Activated CD4-positive, alpha-beta T cell treated with anti-CD3 and anti-CD28 coated beads, Interleukin-2, amount 50 U/mL, for 48 hours (primary cell): ENCODE measurements around the gene DCAF5.
"Not testable (repeated sequence)": the region's sequence is repeated elsewhere in the genome, so short reads cannot be mapped to it uniquely, and the experiment has no call there.

ENCODE experiments used
- DNase-seq, 2 experiments: peaks; one replicate each; pipeline ENCODE4 v3.0.0-alpha.2; 2020

DCAF5 gene

DNA sequence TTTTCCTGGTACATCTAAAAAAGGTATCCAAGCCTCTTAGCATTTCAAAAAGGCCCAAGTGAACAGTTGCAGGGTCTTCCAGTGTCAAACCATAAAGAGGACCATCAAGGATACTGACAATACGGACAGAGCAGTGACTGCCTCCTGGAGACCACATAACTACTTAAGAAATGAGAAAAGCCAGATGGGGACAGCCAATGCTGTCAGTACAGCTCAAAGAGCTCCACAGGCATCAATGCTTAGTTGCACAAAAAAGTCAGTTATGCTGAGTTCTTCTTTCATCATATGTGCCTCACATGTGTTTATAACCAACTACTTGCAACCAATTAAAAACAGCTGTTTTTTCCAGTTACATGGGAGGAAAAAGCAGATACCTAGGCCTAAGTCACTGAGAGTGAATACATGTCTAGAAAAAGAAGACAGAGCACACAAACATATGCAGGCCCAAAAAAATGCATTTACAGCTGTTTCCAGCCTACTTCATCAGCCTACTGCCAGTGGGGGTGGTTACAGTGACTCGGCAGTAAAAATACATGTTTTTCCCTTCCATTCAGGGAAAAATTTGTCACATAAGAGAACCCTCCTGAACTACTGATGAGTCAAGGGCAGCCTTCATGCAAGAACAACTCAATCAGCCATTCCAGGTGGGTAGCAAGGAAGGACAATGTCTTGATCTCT lies 84.0 kb downstream of the DCAF5 start:
- no peak for DNase-seq

DNA sequence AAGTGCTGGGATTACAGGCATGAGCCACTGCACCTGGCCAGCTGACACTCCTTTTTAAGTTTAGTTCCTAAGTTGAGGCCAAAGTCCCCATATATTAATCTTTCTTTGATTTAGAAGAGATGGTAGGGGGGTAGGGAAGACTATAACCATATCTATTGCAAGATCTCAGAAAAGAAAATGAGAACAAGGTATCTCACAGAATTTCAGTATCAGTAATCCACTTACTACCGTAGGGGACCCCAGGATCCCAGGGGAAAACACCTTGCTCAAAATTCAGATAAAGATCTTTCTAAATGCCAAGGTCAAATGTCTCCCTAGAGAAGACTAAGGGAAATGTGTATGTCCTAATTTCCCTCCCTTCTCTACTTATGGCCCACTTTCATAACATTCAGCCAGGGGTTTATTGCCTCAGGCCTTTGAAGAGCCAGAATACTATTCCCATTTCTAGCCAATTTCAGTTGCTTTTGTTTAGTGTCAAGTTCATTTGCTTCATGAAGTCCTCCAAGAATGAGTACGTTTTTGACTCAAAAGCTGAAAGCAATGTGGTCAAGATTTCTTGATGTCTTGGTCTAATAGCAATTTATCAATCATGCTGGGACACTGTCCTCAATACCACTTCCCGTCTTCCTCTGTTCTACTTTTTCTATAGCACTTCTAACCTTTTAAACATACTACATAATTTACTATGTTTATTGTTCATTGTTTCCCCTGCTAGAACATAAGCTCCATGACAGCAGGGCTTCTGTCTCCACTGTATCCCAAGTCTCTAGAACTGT lies 86.3 kb downstream of the DCAF5 start:
- DNase-seq = no peak

DNA sequence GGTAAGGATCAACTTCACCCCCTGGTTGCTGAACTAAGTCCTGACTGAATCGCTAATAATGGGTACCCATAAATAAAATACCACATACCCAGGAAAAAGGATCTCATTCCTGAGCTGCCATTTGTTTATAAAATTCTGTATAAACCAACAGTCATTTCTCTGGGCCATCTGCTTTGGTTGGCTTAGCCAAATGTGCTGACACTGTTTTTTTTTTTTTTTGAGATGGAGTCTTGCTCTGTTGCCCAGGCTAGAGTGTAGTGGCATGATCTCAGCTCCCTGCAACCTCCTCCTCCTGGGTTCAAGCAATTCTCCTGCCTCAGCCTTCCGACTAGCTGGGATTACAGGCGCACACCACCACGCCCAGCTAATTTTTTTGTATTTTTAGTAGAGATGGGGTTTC lies 87.0 kb downstream of the DCAF5 start:
- DNase-seq = not testable (repeated sequence)

DNA sequence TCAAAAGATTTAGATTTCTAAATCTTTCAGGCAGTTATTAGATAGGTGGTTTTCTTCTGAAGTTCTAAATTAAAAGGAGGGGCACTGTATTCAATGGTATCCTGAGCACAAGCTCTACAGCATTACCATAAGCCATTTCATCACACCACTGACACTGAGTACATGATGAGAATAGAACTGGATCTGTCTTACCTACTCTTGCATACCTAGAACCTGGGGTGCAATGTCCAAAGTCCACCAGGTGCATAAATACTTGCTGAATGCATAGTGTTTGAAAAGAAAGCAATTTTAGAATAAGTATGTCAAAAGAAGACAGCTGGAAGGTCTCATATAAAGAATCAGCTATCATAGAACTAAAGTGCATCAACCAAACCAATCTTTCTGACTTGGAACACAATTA lies 88.3 kb downstream of the DCAF5 start:
- DNase-seq = no peak

DNA sequence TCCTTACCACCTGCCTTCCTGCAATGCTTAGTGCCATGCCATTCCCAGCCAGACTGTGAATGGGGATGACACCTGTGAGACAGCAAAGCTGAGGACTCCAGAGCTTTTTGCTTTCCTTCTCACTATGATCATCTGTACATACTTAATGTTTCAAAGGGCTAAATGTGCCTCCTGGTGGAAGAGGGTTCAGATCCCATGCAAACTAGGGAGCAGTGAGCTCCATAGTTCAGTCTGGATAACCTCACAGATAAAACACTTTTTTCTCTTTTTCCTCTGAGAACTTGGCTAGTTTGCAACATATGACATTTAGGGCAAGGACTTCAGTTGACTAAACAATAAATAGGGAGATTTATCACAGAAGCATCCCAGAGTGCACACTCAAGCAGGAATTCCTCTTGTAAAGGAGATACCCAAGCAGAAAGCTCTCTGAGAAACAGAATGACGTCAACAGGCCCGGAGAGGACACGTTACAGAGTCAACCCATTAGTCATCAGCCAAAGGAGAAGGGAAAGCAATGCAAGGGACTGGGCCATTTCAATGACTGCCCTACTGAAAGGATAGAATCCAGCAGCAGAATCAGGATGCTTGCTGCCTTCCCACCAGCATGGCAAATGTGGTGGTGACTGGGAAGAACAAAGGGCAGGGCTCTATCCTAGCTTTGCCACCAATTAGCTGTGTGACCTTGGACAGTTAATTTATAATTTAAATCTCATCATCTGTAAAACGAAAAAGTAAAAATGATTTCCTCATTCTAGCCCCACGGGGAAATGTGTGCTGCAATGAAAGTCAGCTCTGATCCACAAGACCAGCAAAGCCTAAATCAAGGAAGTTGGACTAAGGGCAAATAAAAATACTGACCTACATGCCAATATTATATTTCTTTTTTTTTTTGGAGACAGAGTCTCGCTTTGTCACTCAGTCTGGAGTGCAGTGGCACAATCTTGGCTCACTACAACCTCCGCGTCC lies 93.0 kb downstream of the DCAF5 start:
- no peak for DNase-seq

DNA sequence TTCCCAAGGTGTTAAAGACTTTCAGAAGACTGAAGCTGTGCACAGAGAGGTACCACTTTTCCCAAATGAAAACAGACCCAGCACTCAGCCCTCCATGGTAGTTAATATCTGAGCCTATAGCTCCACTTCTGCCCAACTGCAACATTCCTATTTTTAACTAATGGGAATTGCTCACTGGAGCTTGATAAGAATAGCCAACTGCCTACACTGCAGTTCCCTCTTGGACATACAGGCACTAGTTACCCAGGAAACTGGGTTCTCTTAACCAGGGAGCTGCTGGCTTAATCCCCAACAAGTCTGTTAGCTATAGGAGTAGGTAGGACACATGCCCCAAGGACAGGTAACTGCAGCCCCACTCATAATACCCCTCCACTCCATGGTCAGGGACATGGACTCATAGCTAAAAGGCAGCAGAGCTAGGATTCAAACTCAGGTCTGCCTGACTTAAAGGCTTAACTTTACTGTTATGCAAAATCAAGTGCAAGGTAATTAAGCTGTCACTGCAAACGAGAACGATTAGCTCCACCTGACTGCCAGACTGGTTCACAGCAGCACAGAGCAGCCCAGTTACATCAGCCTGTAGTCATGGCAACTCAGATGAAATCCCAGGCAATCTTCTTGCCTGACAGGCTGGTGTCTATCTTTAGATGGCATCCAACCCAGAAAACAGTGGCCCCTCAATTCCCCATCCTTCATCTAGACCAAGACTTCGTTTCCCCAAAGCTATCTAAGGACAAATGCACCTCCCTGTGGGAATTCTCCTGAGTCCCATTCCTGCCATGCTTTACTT lies 96.7 kb downstream of the DCAF5 start:
- DNase-seq = no peak

DNA sequence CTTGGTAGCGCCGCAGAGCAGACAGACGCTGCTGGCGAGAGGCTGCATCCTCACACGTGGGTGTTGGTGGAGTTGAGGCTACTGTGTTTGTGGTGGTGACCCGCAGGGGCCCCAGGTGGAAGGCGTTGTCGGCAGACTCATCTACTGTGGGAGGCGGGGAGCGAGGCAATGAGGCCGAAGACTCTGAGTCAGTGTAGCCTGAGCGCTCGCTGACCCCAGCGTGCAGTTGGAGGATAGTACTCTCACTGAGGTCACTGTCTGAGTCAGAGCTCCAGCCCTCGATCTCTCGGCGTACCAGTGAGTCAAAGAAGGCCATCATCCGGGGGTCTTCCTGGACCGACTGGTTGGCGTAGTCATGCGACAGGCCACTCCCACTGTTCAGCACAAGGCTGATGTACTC lies 97.8 kb downstream of the DCAF5 start:
- DNase-seq = no peak

DNA sequence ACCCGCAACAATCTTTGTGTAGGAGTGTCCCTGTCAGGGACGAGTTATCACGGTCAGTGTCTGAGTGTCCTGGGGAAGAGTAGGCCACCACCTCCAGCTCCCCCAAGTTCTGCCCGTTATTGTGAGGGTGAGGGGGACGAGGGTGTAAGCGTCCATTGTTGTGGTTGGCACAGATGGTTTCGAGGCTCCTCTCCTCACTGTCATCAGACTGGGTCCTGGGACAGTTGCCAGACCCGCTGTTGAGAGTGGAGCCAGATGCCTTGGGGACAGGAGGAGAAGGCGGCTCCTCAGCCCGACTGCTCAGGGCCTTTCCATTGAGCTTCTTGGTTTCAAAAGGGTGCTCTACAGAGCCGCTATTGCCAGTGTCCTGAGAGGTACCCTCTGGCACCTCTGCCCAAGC lies 98.9 kb downstream of the DCAF5 start:
- DNase-seq = no peak

DNA sequence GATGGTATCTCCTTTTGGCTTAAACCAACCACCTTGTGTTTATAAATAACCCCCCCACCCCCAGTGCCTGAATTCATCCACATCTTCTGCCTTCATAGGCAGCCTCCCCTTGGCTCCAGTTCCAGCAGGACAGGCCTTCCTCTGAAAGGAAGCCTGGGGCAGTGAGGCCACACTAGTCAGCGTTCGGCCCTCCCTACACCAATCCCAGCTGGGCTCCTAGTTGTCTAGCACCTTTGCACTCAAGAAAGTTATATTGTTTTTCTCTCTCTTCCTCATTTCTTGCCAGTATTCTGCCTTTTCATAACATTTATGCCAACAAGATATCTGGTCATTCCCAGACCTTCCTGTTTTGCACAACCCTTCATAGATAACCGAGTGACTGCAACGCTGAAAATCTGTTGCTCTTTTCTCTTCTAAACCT lies 100.7 kb downstream of the DCAF5 start:
- no peak for DNase-seq

DNA sequence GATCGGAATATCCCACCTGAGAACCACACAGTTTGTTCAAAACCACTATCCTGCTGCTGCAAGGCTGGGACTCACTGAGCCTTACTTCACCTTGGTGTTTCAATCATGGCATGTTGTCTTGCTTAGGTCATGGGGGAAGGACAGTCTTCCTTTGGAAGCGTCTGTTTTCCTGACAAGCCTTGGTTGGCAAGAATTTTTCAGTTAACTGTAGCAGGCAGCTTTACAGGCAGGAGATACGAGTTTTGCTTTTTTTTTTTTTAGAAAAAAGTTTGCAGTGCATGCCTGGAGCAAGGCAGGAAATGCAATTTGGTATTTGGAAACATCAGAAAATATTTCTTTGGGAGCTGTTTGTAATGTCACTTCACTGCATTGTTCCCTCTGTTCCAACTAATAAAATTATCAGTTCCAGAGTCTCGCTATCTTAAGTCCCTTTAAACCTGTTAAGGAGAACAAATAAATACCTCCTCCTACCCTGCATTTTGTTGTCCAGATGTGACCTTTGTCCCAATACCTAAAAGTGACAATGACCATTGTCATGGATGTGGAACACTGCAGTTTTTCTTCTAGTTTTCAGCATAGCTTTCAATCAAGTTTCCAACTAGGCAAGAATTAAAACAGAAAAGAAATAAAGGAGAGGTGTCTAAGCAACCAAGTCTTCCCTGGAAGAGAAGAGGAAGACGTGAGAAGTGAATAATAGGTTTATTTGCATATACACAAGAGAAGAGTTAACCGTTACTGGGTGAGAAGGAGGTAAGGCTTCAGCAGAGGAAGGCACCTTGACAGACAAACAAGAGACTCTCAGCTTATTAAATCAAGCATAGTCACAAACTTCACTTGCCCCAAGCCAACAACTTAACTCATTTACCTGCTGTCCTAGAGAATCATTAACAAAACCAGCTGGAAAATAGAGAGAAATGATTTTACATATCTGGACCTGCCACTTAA lies 102.4 kb downstream of the DCAF5 start:
- no peak for DNase-seq

DNA sequence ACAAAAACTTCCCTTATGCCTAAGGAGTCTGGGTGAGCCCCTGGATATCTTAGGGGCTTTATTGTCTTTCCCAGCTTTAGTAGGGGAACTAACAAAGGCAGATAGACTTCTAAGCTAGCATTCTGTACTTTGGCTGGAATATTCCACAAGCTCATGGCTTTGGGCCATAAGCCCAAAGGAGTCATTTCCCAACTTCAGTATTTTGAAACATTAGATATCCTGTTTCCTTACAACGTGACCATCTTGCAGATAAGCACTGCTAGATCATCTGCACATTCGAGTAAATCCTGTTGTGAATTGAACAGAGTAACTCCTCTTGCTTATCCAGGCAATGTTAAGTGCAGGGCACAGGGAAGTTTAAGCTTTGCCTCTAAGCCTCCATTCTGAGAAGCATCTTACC lies 103.2 kb downstream of the DCAF5 start:
- DNase-seq = no peak

DNA sequence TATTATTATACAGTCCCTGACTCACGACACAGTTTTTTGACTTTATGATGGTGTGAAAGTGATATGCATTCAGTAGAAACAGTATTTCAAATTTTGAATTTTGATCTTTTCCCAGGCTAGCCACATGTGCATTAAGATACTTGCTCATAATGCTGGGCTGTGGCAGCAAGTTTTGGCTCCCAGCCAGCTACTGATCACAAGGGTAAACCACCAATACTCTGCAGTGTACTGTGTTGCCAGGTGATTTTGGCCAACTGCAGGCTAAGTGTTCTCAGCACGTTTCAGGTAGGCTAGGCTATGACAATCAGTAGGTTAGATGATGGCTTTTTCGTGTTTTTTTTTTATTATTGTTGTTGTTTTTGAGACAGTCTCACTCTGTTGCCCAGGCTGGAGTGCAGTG lies 104.5 kb downstream of the DCAF5 start:
- DNase-seq = no peak

DNA sequence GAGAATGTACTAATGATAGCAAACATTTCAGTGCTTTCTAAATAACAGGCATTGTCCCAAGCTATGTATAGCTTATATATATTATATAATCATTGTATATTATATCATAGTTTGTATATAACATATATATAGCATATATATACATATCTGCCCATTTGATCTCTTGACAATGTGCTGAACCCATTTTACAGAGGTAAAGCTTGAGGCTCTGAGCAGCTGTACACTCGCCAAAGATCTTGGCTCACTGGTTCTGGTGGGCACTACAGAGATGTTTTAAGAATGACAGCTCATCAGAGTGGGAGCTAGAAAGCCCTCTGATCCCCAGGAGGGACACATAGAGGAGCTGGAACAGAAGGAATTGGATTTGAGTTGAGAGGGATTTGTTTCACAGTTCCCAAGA lies 105.7 kb downstream of the DCAF5 start:
- no peak for DNase-seq

DNA sequence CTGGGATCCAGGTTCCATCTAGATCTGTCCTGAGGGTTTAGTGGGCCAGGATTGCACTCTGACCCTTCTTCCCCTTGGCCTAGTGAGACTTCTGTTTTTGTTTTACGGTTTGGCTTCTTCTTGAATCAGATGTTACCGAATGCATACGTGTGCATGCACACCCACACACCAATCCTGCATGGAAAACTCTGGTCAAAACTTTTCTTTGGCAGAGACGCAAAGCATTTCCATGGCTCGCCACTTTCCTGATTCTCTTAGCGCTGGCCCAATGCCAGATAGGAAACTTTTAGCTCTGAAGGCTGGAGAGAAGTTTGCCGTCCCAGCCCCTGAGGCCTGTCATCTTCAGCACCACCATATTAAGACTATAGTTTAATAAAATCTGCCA lies 106.5 kb downstream of the DCAF5 start:
- DNase-seq = no peak

DNA sequence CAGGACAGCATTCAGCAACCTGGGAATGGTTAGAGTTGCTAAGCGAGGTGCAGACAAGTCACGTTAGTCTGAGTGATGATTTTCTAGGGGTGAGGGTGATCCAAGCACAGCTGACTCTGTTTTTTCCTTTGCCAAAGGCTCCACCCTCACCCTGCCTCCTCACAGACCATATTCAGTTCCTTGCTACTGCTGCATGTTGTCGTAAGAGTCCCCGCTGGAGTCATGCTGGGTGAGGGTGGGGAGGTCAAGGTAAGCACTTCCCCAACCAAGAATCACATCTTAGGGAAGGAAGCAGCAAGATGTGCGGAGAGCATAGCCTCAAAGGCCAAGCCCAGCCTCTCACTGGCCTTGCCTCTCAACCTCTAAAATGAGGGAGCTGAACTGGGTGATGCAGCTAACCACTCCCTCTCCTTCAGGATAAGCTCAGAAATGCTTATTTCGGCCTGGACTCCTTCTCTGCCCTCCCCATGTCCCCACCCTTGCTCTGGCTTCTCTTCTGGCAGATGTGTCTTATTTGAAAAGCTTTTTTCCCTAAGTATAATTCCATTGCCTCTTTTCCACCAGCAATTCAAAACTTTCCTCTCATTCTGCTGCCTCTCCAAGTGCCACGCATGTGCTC lies 107.0 kb downstream of the DCAF5 start:
- no peak for DNase-seq

DNA sequence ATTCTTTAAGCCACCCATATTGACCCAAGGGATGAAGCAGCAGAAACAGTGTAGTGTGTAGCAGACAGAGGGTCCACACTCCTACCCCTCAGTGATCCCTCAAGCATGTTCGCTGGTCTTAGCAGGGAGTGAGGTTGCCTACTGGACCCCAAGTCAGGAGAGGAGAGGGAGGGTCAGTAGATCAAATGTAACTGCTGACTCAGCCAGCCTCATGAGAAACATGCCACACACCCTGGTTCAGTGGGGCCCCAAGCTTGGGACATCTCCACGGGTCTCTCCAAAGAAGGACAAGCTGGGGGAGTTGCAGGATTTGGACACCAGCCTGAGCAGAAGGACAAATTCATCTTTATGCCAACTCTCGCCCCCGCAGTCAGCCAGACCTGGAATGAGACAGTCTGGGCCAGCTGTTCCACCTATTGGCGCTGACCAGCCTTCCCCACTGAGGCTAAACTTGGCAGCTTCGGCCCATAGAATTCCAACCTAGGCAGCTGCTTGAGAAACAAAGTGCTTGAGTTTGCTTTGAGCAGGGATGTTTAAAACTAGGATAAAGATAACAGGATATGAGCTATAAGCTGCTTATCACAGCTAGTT lies 107.9 kb downstream of the DCAF5 start:
- no peak for DNase-seq

DNA sequence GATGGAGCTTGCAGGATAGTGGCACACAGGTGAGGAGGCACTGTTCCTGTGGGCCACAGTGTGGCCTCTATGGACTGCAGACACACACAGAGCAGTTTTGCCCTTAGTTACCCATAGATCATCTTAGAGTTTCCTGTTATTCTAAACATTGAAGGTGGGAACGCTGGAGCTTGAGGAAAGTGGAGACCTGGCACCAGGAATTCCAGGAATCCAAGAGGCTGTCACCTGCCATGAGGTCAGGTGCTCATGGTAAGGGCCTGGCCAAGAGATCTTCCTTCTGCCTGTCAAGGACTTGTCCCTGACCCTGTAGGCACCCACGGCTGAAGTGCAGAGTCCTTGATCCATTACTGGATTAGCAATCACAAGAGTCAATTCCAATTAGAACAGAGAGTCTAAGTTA lies 108.6 kb downstream of the DCAF5 start:
- no peak for DNase-seq

DNA sequence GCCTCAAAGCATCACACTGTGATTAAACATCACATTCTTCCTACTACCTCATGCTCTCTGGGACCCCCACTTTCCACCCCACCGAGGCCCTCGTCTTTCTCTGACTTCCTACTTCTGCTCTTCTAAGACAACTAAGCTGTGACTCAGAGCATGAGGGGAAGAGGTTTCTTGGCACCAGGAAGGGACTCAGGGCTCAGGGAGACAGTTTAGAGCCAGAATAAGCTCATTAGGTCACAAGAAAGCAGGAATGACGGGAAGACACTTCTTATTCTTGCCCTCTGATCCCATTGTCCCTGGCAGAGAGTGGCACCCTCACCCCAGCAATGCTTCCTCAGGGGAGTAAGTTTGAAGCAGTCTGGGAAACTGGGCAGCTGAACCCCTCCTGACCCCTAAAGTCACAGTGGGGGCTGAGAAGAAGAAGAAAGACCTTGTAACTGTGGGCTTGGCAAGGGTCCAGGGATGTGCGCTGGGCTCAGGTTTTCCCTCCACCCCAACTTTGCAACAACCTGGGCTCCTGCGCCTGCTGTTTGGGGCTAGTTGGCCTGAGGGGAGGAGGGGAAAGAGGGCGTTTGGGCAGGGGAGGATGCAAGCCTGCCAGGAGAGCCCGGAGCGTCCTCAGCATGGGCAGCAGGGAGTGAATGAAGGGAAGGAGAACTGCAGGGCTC lies 109.2 kb downstream of the DCAF5 start:
- DNase-seq = no peak

DNA sequence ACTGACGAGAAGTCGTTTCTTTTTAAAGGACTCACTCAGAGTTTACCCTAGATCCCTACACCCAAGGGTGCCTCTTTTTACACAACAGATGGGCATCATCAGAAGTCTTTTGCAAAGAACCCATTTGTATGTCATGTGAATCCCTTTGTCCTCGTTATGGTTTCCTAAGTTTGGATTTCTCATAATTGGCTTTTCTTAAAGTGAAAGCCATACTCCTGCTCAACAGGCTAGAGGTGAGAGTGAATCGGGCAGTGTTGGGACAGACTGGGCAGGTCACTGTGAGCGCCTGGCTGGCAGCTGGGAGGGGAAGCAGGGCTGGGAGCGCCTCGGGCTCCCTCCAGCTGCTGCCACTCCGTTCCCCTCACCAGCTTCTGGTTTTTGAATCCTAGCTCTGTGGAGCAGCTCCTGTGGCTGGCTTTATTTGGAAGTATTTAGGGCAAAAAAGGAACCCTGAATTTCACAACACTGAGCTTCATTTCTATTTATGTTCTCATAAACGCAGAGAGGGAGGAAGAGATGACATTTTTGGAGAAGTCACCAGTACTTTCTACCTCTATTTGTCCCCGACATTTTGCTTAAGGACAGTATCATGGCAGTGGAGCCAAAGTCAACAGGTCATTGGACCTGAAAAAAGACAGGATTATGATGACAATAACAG lies 110.0 kb downstream of the DCAF5 start:
- DNase-seq = no peak

DNA sequence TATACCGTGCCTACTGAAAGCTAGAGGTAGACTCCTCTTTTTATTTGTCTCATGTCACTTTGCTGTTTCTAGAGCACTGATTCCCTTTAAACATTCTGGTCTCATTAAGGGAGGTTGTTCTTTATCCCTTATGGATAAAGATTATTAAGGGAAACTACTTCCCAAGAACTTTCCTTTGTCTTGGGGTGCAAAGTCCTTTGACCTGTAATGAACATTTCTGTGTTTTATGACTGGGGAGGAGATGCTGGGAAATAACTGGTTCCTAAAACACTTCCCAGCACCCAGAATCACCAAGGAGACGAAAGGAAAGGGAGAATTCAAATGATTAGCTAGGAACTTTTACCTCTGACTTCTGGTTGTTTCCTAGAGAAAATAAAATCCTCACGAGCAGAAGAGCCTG lies 110.6 kb downstream of the DCAF5 start:
- DNase-seq = no peak
